Endothelial cell (in vitro differentiated cells): ENCODE data around the gene LRFN3. TPM values are rescaled to one million over a fixed set of nuclear protein-coding genes. Genes with fewer than 3 reads are reported as not detected.

Experiments
- DNase-seq: peaks from one replicate; pipeline ENCODE4 v3.0.0; 2021; ENCODE audit warnings: low spot score
- H3K27ac Mint-ChIP-seq: one replicate; pipeline ENCODE4 v1.8.0; 2021; ENCODE audit warnings: mixed read lengths, inconsistent platforms; ENCODE audit not compliant: unreplicated experiment
- H3K27me3 Mint-ChIP-seq: one replicate; pipeline ENCODE4 v1.8.0; 2021; ENCODE audit warnings: mild to moderate bottlenecking, moderate library complexity, mixed read lengths, inconsistent platforms; ENCODE audit not compliant: unreplicated experiment
- H3K36me3 Mint-ChIP-seq: one replicate; pipeline ENCODE4 v1.8.0; 2021; ENCODE audit warnings: mild to moderate bottlenecking, low read depth, mixed read lengths, inconsistent platforms; ENCODE audit not compliant: unreplicated experiment
- H3K4me1 Mint-ChIP-seq: one replicate; pipeline ENCODE4 v1.8.0; 2021; ENCODE audit warnings: mild to moderate bottlenecking, mixed read lengths, inconsistent platforms; ENCODE audit not compliant: unreplicated experiment
- H3K4me3 Mint-ChIP-seq: one replicate; pipeline ENCODE4 v1.8.0; 2021; ENCODE audit warnings: mild to moderate bottlenecking, mixed read lengths, inconsistent platforms; ENCODE audit not compliant: unreplicated experiment
- H3K9me3 Mint-ChIP-seq: one replicate; pipeline ENCODE4 v1.8.0; 2021; ENCODE audit warnings: mixed read lengths, inconsistent platforms; ENCODE audit not compliant: unreplicated experiment
- total RNA-seq: library from RNA; stranded (reverse); fragmentation: NEBNext Ultra II Directional; extraction: Animal tissue kit (Norgen Biotek cat#: 25700); gene quantifications from one replicate; pipeline ENCODE4 v1.2.1, GENCODE V29; 2021; ENCODE audit not compliant: unreplicated experiment
- TF ChIP-seq, protein P1 (sequence below): fragments of 200-600 bp; sonication (generic); IDR thresholded peaks from one replicate; pipeline ENCODE4 v1.5.0; 2021; ENCODE audit warnings: antibody characterized with exemption; ENCODE audit not compliant: unreplicated experiment

Gene LRFN3
- total RNA-seq, 1 donor from 2014 or later, result 53.4 TPM

- TF ChIP-seq, protein P1, sequence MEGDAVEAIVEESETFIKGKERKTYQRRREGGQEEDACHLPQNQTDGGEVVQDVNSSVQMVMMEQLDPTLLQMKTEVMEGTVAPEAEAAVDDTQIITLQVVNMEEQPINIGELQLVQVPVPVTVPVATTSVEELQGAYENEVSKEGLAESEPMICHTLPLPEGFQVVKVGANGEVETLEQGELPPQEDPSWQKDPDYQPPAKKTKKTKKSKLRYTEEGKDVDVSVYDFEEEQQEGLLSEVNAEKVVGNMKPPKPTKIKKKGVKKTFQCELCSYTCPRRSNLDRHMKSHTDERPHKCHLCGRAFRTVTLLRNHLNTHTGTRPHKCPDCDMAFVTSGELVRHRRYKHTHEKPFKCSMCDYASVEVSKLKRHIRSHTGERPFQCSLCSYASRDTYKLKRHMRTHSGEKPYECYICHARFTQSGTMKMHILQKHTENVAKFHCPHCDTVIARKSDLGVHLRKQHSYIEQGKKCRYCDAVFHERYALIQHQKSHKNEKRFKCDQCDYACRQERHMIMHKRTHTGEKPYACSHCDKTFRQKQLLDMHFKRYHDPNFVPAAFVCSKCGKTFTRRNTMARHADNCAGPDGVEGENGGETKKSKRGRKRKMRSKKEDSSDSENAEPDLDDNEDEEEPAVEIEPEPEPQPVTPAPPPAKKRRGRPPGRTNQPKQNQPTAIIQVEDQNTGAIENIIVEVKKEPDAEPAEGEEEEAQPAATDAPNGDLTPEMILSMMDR, result no peak
- Mint-ChIP-seq H3K27ac (no peak overlapping the region), H3K36me3 (no peaks in the 10 kb centered on the region), H3K4me1 (no peaks in the 10 kb centered on the region), H3K9me3 (no peaks in the 10 kb centered on the region), H3K4me3 (no peak overlapping the region), H3K27me3 (peaks cover 5% of the 10 kb centered on the region)
- DNase-seq, result no peak
These were observed 15.2 kb upstream of the LRFN3 start for GRCh38 chr19:35921012-35921411.

GRCh38 chr19:35925501-35925900 is 10.7 kb upstream of the LRFN3 start:
- TF ChIP-seq, protein P1, result no peak
- peaks cover 7% of the 10 kb centered on the region for H3K27me3 Mint-ChIP-seq
- peak overlapping the region; percentile 37 for H3K27ac Mint-ChIP-seq
- no peak overlapping the region for H3K4me3 Mint-ChIP-seq
- peaks cover 3% of the 10 kb centered on the region for H3K4me1 Mint-ChIP-seq
- no peaks in the 10 kb centered on the region for H3K36me3 Mint-ChIP-seq
- DNase-seq, result no peak
- no peaks in the 10 kb centered on the region for H3K9me3 Mint-ChIP-seq

DNA sequence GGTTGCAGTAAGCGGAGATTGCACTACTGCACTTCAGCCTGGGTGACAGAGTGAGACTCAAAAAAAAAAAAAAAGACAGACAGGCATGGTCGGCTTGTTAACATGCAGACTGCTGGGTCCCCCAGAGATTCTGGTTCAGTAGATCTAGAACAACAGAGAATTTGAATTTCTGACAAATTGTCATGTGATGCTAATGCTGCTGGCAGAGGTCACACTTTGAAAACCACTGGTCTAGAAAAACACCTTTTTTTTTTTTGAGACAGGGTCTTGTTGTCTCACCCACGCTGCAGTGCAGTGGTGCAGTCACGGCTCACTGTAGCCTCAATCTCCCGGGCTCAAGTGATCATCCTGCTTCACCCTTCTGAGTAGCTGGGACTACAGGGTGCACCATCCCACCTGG is 7.7 kb upstream of the LRFN3 start:
- H3K4me3 Mint-ChIP-seq, result no peak overlapping the region
- no peaks in the 10 kb centered on the region for H3K36me3 Mint-ChIP-seq
- DNase-seq, result no peak
- peaks cover 10% of the 10 kb centered on the region for H3K27me3 Mint-ChIP-seq
- H3K27ac Mint-ChIP-seq, result no peak overlapping the region
- peaks cover 9% of the 10 kb centered on the region for H3K4me1 Mint-ChIP-seq
- TF ChIP-seq, protein P1, result no peak
- H3K9me3 Mint-ChIP-seq, result no peaks in the 10 kb centered on the region

GRCh38 chr19:35929876-35930275 is 6.3 kb upstream of the LRFN3 start:
- no peaks in the 10 kb centered on the region for H3K9me3 Mint-ChIP-seq
- DNase-seq, result no peak
- H3K36me3 Mint-ChIP-seq, result no peaks in the 10 kb centered on the region
- H3K27me3 Mint-ChIP-seq, result peaks cover 10% of the 10 kb centered on the region
- no peak overlapping the region for H3K27ac Mint-ChIP-seq
- no peak overlapping the region for H3K4me3 Mint-ChIP-seq
- TF ChIP-seq, protein P1, result no peak
- peaks cover 9% of the 10 kb centered on the region for H3K4me1 Mint-ChIP-seq

DNA sequence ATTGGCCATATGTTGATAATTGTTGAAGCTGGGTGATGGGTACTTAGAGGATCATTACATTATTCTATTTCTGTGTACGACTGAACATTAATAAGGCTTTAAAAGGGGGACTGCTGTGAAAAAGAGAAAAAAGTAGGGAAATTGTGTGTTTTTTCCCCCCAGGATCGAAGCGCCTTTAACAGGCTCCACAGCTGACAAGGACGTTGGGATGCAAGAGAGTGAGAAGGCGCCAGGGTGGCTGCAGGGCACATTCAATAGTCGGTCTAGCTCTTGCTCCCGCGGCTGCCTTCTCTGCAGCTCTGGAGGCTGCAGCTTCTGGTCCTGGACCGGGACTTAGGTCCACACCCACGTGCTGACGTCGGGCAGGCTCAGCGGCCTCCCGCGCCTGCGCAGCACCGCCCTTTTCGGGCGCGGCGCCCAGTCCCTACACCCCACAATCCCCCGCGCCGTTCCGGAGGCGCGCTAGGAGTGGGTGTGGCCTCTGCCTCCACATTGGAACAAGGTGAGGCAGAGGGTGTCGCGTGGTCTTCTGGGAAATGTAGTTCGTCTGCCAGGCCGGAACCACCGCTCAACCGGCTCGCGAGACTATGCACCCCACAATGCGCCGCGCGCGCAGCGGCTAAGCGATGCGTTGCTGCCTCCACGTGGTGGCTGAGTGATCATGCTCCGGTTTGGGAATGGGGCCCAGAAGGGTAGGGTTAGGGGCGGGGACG is 4.9 kb upstream of the LRFN3 start:
- peak overlapping the region; percentile 9 for H3K27ac Mint-ChIP-seq
- peaks cover 3% of the 10 kb centered on the region for H3K27me3 Mint-ChIP-seq
- no peaks in the 10 kb centered on the region for H3K36me3 Mint-ChIP-seq

More for the DNA sequence above, 4.9 kb upstream of the LRFN3 start:
- peak overlapping the region; percentile 66 for H3K4me3 Mint-ChIP-seq
- peaks cover 15% of the 10 kb centered on the region for H3K4me1 Mint-ChIP-seq
- TF ChIP-seq, protein P1, result peak; percentile 41
- DNase-seq, result peak; percentile 98
- no peaks in the 10 kb centered on the region for H3K9me3 Mint-ChIP-seq
